ENCODE measurements around the gene HOXC12.

HOXC12 gene

DNA sequence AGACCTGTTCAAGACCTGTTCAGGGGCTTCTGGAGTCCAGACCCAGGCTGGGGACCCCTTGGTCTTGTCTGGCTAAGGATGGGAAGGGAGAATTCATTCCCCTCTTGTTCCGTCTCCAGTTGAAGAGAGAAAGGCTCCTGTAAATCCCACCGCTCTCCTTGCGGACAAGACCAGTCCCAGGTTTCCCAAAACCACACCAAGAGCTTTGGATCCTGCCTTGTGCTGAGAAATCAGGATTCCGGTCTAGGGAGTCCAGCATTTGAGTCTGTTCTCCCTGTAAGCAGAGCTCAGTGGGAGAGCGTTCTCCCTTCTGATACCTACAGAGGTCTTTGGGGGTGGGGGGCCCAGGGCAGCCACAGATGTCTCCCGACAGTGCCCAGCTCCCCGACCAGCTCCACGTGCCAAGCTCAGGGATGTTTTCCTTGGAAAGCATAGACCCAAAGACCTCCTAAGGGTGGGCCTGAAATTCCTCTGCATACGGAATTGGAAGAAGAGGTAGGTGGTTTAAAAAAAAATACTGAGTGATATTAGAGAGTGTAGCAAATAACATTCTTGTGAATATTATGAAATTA lies 14.2 kb upstream of the HOXC12 start:
- no peak for DNase-seq (ENCODE audit: low read depth in 3 of 3)

GRCh38 chr12:53941187-53941586 lies 13.5 kb upstream of the HOXC12 start:
- DNase-seq (ENCODE audit: low read depth in 3 of 3): no peak

GRCh38 chr12:53941750-53942149 lies 13.0 kb upstream of the HOXC12 start:
- no peak for DNase-seq (ENCODE audit: low read depth in 3 of 3)

DNA sequence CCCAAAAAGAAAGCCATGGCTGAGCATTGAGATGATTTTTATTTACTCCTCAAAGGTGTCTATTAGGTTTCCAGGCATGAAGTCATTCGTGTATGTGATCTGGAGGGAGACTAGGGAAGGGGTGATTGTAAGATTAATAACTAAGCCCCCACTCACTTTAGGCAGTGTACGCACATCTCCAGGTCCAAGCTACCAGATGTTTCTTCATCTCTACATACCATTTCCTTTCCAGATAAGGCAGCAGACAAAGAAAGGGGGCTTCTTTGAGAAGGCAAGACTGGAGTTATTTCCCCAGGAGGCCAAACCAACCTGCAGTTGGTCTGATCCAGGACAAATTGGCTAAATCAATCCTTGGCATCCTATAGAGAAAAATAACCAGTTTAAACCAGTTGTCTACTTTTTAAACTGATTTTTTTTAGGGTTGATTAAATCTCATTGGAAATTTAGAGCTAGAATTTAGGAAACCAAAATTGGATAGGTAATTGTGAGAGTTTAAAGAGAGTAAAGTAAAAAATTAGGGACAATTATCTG lies 12.2 kb upstream of the HOXC12 start:
- DNase-seq (ENCODE audit: low read depth in 3 of 3): no peak

- DNase-seq (ENCODE audit: low read depth in 3 of 3): no peak
These were observed 10.5 kb upstream of the HOXC12 start for GRCh38 chr12:53944209-53944608.

- DNase-seq (ENCODE audit: low read depth in 3 of 3): no peak
These were observed 9.5 kb upstream of the HOXC12 start for GRCh38 chr12:53944907-53945847.

GRCh38 chr12:53947743-53948142 lies 7.0 kb upstream of the HOXC12 start:
- DNase-seq (ENCODE audit: low read depth in 3 of 3): no peak

GRCh38 chr12:53948650-53949593 lies 5.8 kb upstream of the HOXC12 start:
- DNase-seq (ENCODE audit: low read depth in 3 of 3): no peak

GRCh38 chr12:53949631-53950436 lies 4.9 kb upstream of the HOXC12 start:
- DNase-seq (ENCODE audit: low read depth in 3 of 3): no peak

DNA sequence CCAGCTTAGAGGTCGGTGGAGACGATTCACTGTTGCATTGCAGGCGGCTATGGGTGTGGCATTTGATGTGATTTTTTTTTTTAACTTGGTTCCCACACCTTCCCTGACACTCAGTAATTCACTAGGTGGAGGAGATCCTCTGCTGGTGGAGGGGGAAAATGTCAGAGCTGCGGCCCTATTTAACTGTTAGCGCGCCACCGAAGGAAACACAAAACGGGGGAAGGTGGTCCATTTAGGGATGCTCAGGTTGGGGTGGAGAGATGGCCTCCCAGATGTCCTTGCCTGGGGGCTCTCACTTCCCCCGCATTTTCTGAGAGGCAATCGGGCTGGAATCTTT lies 4.3 kb upstream of the HOXC12 start:
- no peak for DNase-seq (ENCODE audit: low read depth in 3 of 3)

DNA sequence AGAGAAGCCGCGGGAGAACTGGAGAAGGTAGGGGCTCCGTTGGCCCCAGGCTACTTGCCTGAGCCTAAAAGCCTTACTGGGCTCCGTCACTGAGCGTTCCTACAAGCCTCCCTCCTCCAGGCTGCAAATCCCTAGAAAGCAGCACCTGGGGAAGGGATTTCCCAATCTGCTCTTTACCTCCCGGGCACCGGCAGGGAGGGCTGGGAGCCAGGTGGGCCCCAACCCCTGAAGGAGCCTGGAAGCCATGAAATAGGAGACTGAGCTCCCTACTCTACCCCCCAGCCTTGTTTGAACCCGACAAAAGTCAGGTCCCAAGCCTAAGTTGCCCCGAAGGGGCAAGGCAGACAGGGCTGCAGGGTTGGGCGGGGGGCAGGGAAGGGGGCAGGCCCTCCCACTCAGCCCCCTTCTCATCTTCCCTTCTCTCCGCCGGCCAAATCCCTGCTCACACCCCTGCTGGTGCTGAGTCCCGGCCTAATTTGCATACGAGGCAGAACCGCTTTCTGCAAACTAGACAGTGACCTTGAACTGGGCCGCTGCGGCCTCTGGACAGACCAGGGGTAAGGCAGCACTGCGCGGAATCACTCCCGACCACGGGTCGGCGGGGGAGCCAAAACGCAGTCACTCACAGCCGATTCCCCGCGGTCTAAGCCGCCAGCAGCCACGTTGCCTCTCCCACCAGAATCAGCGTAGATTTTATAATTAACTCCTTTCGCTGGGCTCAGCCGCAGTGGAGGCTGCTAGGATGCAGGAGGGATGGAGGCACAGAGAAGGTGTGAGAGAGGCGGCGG lies 3.7 kb upstream of the HOXC12 start:
- no peak for DNase-seq (ENCODE audit: low read depth in 3 of 3)

- no peak for DNase-seq (ENCODE audit: low read depth in 3 of 3)
These were observed 2.9 kb upstream of the HOXC12 start for GRCh38 chr12:53951577-53952334.

GRCh38 chr12:53952335-53952694 lies 2.4 kb upstream of the HOXC12 start:
- no peak for DNase-seq (ENCODE audit: low read depth in 3 of 3)

GRCh38 chr12:53952871-53953734 lies 1.6 kb upstream of the HOXC12 start:
- DNase-seq (ENCODE audit: low read depth in 3 of 3): no peak

DNA sequence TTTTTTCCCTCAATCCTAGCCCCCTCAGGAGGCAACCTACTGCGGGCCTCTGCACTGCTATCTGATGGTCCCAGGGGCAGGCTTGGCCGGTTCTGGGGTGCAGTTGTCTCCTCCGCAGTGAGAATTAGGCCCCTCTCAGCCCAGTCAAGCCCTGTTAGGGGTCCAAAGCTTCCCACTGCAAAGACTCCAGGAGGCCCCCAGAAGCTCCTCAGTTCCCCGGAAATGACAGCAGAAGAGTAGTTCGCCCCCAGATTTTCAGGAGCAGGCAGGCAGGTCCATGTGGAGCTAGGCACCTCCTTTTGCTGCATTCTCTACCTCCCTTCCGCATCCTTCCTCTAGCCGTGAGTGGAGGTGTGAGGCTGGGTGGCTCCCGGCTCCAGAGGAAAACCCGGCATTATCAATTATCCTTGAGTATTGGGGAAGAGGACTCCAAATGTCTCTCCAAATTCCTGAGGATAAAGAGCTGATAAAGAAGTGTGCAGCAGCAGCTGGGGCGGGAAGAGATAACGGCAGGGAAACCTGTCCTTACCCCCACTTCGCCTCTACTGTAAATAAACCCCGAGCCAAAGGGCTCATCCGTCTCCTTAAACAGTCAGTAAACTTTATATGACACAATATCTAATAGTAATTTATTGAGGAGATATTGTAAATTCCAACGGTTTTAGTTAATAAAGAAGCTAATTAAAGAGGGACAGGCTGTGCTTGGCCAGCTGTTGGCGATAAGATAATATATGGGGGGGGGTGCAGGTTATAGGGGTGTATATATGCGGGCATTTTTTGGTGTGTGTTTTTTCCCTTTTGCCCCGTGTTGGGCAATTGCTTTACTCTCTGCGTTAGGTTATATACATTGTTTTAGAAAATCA lies 641 bp upstream of the HOXC12 start:
- DNase-seq (ENCODE audit: low read depth in 3 of 3): no peak

- no peak for DNase-seq (ENCODE audit: low read depth in 3 of 3)
These were observed 503 bp downstream of the HOXC12 start for GRCh38 chr12:53955036-53955775.

GRCh38 chr12:53955776-53956250 lies 1.1 kb downstream of the HOXC12 start:
- no peak for DNase-seq (ENCODE audit: low read depth in 3 of 3)
